ENCODE results near the gene HMG20B.

GRCh38 chr19:3533563-3534216 lies 39.1 kb upstream of the HMG20B start:
- TF ChIP-seq CTCF (IDR thresholded peaks at IDR 0.05; ENCODE audit: poor library complexity) = no peak
- no peak for TF ChIP-seq EZH2 (IDR thresholded peaks at IDR 0.05; ENCODE audit: borderline replicate concordance)
